ENCODE data around the gene BMERB1. TPM values are rescaled to one million over a fixed set of nuclear protein-coding genes. Genes with fewer than 3 reads are reported as not detected.

The BMERB1 gene
- total RNA-seq, 2 experiments from 2014 or later, result 0.85 to 0.98 TPM

- no peak overlapping the region for H3K27ac ChIP-seq (ENCODE audit: low read depth in 1 of 2, low read length in 2 of 2)
- CTCF ChIA-PET, result interaction anchor here (0.8 kb wide), 1 partner anchor 71 kb away, joined by 3 read pairs; no protein-coding TSS in a partner anchor
- no peaks in the 10 kb centered on the region for H3K9me3 Mint-ChIP-seq
- peaks cover 91% of the 10 kb centered on the region for H3K36me3 ChIP-seq (ENCODE audit: insufficient read depth, low read length)
- intact Hi-C loops (cut with DNase I, micrococcal nuclease), result no loop called here
- H3K27me3 Mint-ChIP-seq, result no peaks in the 10 kb centered on the region
- H3K36me3 Mint-ChIP-seq (ENCODE audit: low read depth), result peaks cover 95% of the 10 kb centered on the region
- DNase-seq, result no peak
- no peak overlapping the region for H3K4me3 Mint-ChIP-seq
- H3K9me3 ChIP-seq (ENCODE audit: control insufficient read depth in 1 of 2, insufficient read depth in 1 of 2, low read length in 2 of 2), result no peaks in the 10 kb centered on the region
- no peak overlapping the region for H3K27ac Mint-ChIP-seq
- H3K4me1 ChIP-seq (ENCODE audit: insufficient read depth, low read length), result no peaks in the 10 kb centered on the region
- no peak for ATAC-seq (ENCODE audit: poor library complexity)
- no peaks in the 10 kb centered on the region for H3K27me3 ChIP-seq (ENCODE audit: control insufficient read depth in 1 of 2, insufficient read depth in 2 of 2, low read length in 2 of 2)
- H3K4me1 Mint-ChIP-seq (ENCODE audit: low read depth), result peaks cover 8% of the 10 kb centered on the region
- POLR2A ChIA-PET, result interaction anchor here (0.6 kb wide), 1 partner anchor 20 kb away, joined by 3 read pairs; no protein-coding TSS in a partner anchor
- no peak for TF ChIP-seq CTCF (IDR thresholded peaks at IDR 0.05)
- H3K4me3 ChIP-seq (ENCODE audit: low read length), result no peak overlapping the region
Observed at GRCh38 chr16:15610369-15610871, 176.0 kb downstream of the BMERB1 start.

- Mint-ChIP-seq H3K9me3 (no peaks in the 10 kb centered on the region), H3K4me1 (ENCODE audit: low read depth) (peaks cover 2% of the 10 kb centered on the region), H3K27me3 (no peaks in the 10 kb centered on the region), H3K4me3 (no peak overlapping the region), H3K27ac (no peak overlapping the region), H3K36me3 (ENCODE audit: low read depth) (peaks cover 94% of the 10 kb centered on the region)
- no peaks in the 10 kb centered on the region for H3K4me1 ChIP-seq (ENCODE audit: insufficient read depth, low read length)
- ATAC-seq (ENCODE audit: poor library complexity), result no peak
- no peak overlapping the region for H3K4me3 ChIP-seq (ENCODE audit: low read length)
- H3K36me3 ChIP-seq (ENCODE audit: insufficient read depth, low read length), result peaks cover 90% of the 10 kb centered on the region
- H3K27ac ChIP-seq (ENCODE audit: low read depth in 1 of 2, low read length in 2 of 2), result no peak overlapping the region
- CTCF ChIA-PET, result no interaction called here
- DNase-seq, result no peak
- no peak for TF ChIP-seq CTCF (IDR thresholded peaks at IDR 0.05)
- intact Hi-C loops (cut with DNase I, micrococcal nuclease), result no loop called here
- POLR2A ChIA-PET, result no interaction called here
- no peaks in the 10 kb centered on the region for H3K27me3 ChIP-seq (ENCODE audit: control insufficient read depth in 1 of 2, insufficient read depth in 2 of 2, low read length in 2 of 2)
- no peaks in the 10 kb centered on the region for H3K9me3 ChIP-seq (ENCODE audit: control insufficient read depth in 1 of 2, insufficient read depth in 1 of 2, low read length in 2 of 2)
Observed at GRCh38 chr16:15611610-15612009, 177.2 kb downstream of the BMERB1 start.

GRCh38 chr16:15613676-15614075 lies 179.3 kb downstream of the BMERB1 start:
- Mint-ChIP-seq H3K36me3 (ENCODE audit: low read depth) (peaks cover 94% of the 10 kb centered on the region), H3K4me1 (ENCODE audit: low read depth) (no peaks in the 10 kb centered on the region), H3K27ac (no peak overlapping the region), H3K9me3 (no peaks in the 10 kb centered on the region), H3K4me3 (no peak overlapping the region), H3K27me3 (no peaks in the 10 kb centered on the region)
- ATAC-seq (ENCODE audit: poor library complexity), result no peak
- ChIA-PET CTCF (interaction anchor here (0.6 kb wide), 1 partner anchor 156 kb away, joined by 3 read pairs; no protein-coding TSS in a partner anchor), POLR2A (interaction anchor here (0.7 kb wide), 2 partner anchors 23 to 1618 kb away, joined by 3 read pairs; no protein-coding TSS in a partner anchor)
- H3K27ac ChIP-seq (ENCODE audit: low read depth in 1 of 2, low read length in 2 of 2), result no peak overlapping the region
- TF ChIP-seq CTCF (IDR thresholded peaks at IDR 0.05), result no peak
- H3K36me3 ChIP-seq (ENCODE audit: insufficient read depth, low read length), result peaks cover 90% of the 10 kb centered on the region
- DNase-seq, result no peak
- H3K4me1 ChIP-seq (ENCODE audit: insufficient read depth, low read length), result no peaks in the 10 kb centered on the region
- H3K27me3 ChIP-seq (ENCODE audit: control insufficient read depth in 1 of 2, insufficient read depth in 2 of 2, low read length in 2 of 2), result no peaks in the 10 kb centered on the region
- H3K4me3 ChIP-seq (ENCODE audit: low read length), result no peak overlapping the region
- intact Hi-C loops (cut with DNase I, micrococcal nuclease), result no loop called here
- no peaks in the 10 kb centered on the region for H3K9me3 ChIP-seq (ENCODE audit: control insufficient read depth in 1 of 2, insufficient read depth in 1 of 2, low read length in 2 of 2)
